ENCODE results near the gene SLC47A1.

- TF ChIP-seq POLR2A (IDR thresholded peaks at IDR 0.05; ENCODE audit: low read depth, low read length), result no peak
- TF ChIP-seq POLR2AphosphoS5 (IDR thresholded peaks at IDR 0.05; ENCODE audit: low read depth, low read length), result no peak
- TF ChIP-seq TAF1 (IDR thresholded peaks at IDR 0.05; ENCODE audit: borderline replicate concordance, low read depth, low read length), result no peak
These were observed 44.9 kb downstream of the SLC47A1 start for GRCh38 chr17:19578545-19578944.
